ENCODE measurements around the gene MCU.

- no peak for TF ChIP-seq CTCF (IDR thresholded peaks at IDR 0.05)
- no peak for TF ChIP-seq EZH2 (IDR thresholded peaks at IDR 0.05)
These were observed 33.1 kb upstream of the MCU start for GRCh38 chr10:72658696-72659400.

Data from neural progenitor cell (in vitro differentiated cells).